Measurements from ENCODE around the gene PCARE.

Gene PCARE

GRCh38 chr2:29063056-29063455 lies 11.3 kb downstream of the PCARE start:
- no peak for ATAC-seq

GRCh38 chr2:29062371-29062770 lies 12.0 kb downstream of the PCARE start:
- no peak for ATAC-seq

GRCh38 chr2:29061616-29062015 lies 12.7 kb downstream of the PCARE start:
- ATAC-seq: no peak

GRCh38 chr2:29061176-29061575 lies 13.1 kb downstream of the PCARE start:
- ATAC-seq: no peak

- no peak for ATAC-seq
These were observed 13.9 kb downstream of the PCARE start for GRCh38 chr2:29060441-29060840.

GRCh38 chr2:29059624-29060023 lies 14.7 kb downstream of the PCARE start:
- ATAC-seq: peak; percentile 58 to 76

- ATAC-seq: no peak
These were observed 17.3 kb downstream of the PCARE start for GRCh38 chr2:29057006-29057405.

GRCh38 chr2:29056452-29056851 lies 17.9 kb downstream of the PCARE start:
- ATAC-seq: no peak

GRCh38 chr2:29055601-29056000 lies 18.7 kb downstream of the PCARE start:
- no peak for ATAC-seq

- no peak for ATAC-seq
These were observed 19.9 kb downstream of the PCARE start for GRCh38 chr2:29054430-29054829.

GRCh38 chr2:29053670-29054400 lies 20.5 kb downstream of the PCARE start:
- ATAC-seq: no peak

GRCh38 chr2:29053223-29053622 lies 21.1 kb downstream of the PCARE start:
- ATAC-seq: no peak

GRCh38 chr2:29052807-29053206 lies 21.5 kb downstream of the PCARE start:
- ATAC-seq: no peak

GRCh38 chr2:29051730-29052129 lies 22.6 kb downstream of the PCARE start:
- ATAC-seq: no peak

- no peak for ATAC-seq
These were observed 23.7 kb downstream of the PCARE start for GRCh38 chr2:29050591-29050990.

GRCh38 chr2:29047083-29047845 lies 27.1 kb downstream of the PCARE start:
- ATAC-seq: no peak

GRCh38 chr2:29046321-29046720 lies 28.0 kb downstream of the PCARE start:
- no peak for ATAC-seq

- ATAC-seq: no peak
These were observed 29.9 kb downstream of the PCARE start for GRCh38 chr2:29044459-29044858.

GRCh38 chr2:29042561-29043075 lies 31.7 kb downstream of the PCARE start:
- ATAC-seq: no peak

- no peak for ATAC-seq
These were observed 33.1 kb downstream of the PCARE start for GRCh38 chr2:29041161-29041660.

GRCh38 chr2:29040552-29040951 lies 33.8 kb downstream of the PCARE start:
- no peak for ATAC-seq

- no peak for ATAC-seq
These were observed 34.4 kb downstream of the PCARE start for GRCh38 chr2:29039718-29040480.

Data from activated CD4-positive, CD25-positive, alpha-beta regulatory T cell treated with anti-CD3 and anti-CD28 coated beads, Interleukin-2, amount 50 U/mL, for 24 hours (primary cell).